Loucy (cell line): ENCODE measurements around the gene CLDN9.
A peak's percentile ranks its signal among the peaks of the same experiment; 100 is the strongest.

Experiments
- H2AFZ ChIP-seq: fragments of 200-600 bp; sonication (generic); 2 replicates; pipeline ENCODE4 v1.6.0; 2016; ENCODE audit warnings: antibody characterized with exemption, mild to moderate bottlenecking, low read length, moderate library complexity
- H3F3A ChIP-seq: fragments of 200-600 bp; 2 replicates; pipeline ENCODE4 v1.6.0; 2016; ENCODE audit warnings: antibody characterized with exemption, low read depth, mild to moderate bottlenecking
- H3K27me3 ChIP-seq: fragments of 200-600 bp; sonication (generic); 2 replicates; pipeline ENCODE4 v1.6.1; 2014; ENCODE audit warnings: low read length, mild to moderate bottlenecking; ENCODE audit not compliant: insufficient read depth, poor library complexity, severe bottlenecking
- H3K36me3 ChIP-seq: fragments of 200-600 bp; sonication (generic); 2 replicates; pipeline ENCODE4 v1.6.1; 2016; ENCODE audit warnings: low read length; ENCODE audit not compliant: insufficient read depth
- H3K4me1 ChIP-seq: fragments of 200-600 bp; sonication (generic); 2 replicates; pipeline ENCODE4 v1.5.1; 2014; ENCODE audit warnings: low read length, mild to moderate bottlenecking; ENCODE audit not compliant: insufficient read depth, poor library complexity, severe bottlenecking
- H3K4me2 ChIP-seq: fragments of 200-600 bp; sonication (generic); 2 replicates; pipeline ENCODE4 v1.6.0; 2014; ENCODE audit warnings: antibody characterized with exemption, low read length, low read depth, mild to moderate bottlenecking; ENCODE audit not compliant: poor library complexity, severe bottlenecking
- H3K4me3 ChIP-seq: fragments of 200-600 bp; sonication (generic); 2 replicates; pipeline ENCODE4 v1.5.1; 2014; ENCODE audit warnings: low read length, mild to moderate bottlenecking, mixed read lengths; ENCODE audit not compliant: poor library complexity, severe bottlenecking
- H3K79me2 ChIP-seq: fragments of 200-600 bp; sonication (generic); 2 replicates; pipeline ENCODE4 v1.6.1; 2014; ENCODE audit warnings: low read length; ENCODE audit not compliant: insufficient read depth
- H3K9ac ChIP-seq: fragments of 200-600 bp; sonication (generic); 2 replicates; pipeline ENCODE4 v1.6.0; 2014; ENCODE audit warnings: mild to moderate bottlenecking, low read depth, low read length, moderate library complexity; ENCODE audit not compliant: poor library complexity, severe bottlenecking
- H3K9me2 ChIP-seq: fragments of 200-600 bp; sonication (generic); replicated peaks from 2 replicates; pipeline ENCODE4 v1.6.1; 2016; ENCODE audit warnings: low read depth, low read length, mixed read lengths
- H3K9me3 ChIP-seq: fragments of 200-600 bp; sonication (generic); 2 replicates; pipeline ENCODE4 v1.6.1; 2014; ENCODE audit warnings: mild to moderate bottlenecking, antibody characterized with exemption, low read length, low read depth; ENCODE audit not compliant: insufficient read depth
- H4K20me1 ChIP-seq: fragments of 200-600 bp; sonication (generic); 2 replicates; pipeline ENCODE4 v1.6.0; 2014; ENCODE audit warnings: antibody characterized with exemption, low read length, mild to moderate bottlenecking; ENCODE audit not compliant: insufficient read depth, poor library complexity, severe bottlenecking
- CTCF ChIP-seq: fragments of 200-600 bp; sonication (generic); conservative IDR thresholded peaks from 2 replicates; pipeline ENCODE4 v1.5.1; 2014; ENCODE audit warnings: mild to moderate bottlenecking, antibody characterized with exemption, low read length
- EZH2phosphoT487 ChIP-seq: fragments of 200-600 bp; IDR thresholded peaks from 2 replicates; pipeline ENCODE4 v1.6.1; 2018; ENCODE audit warnings: antibody characterized with exemption, mild to moderate bottlenecking, moderate library complexity, borderline replicate concordance

Gene CLDN9

GRCh38 chr16:3021449-3022207, 8.9 kb downstream of the CLDN9 start:
- Histone ChIP-seq H3K36me3 (no peaks in the 10 kb centered on the region), H2AFZ (no peak overlapping the region), H3K4me2 (peak overlapping the region; percentile 85), H3K4me1 (peaks cover 15% of the 10 kb centered on the region), H3K27me3 (no peaks in the 10 kb centered on the region), H4K20me1 (peaks cover 12% of the 10 kb centered on the region), H3K4me3 (peak overlapping the region; percentile 75), H3K9ac (peak overlapping the region; percentile 83), H3F3A (no peaks in the 10 kb centered on the region), H3K9me2 (no peaks in the 10 kb centered on the region), H3K79me2 (peaks cover 30% of the 10 kb centered on the region), H3K9me3 (no peaks in the 10 kb centered on the region)
- TF ChIP-seq CTCF (0 out of 2 replicates have a peak, but pooled peaks have one; percentile 13), EZH2phosphoT487 (no peak)

- H2AFZ ChIP-seq: no peak overlapping the region
- TF ChIP-seq EZH2phosphoT487: no peak
- TF ChIP-seq CTCF: no peak
- H4K20me1 ChIP-seq: peaks cover 12% of the 10 kb centered on the region
- no peaks in the 10 kb centered on the region for H3F3A ChIP-seq
- H3K36me3 ChIP-seq: no peaks in the 10 kb centered on the region
- H3K27me3 ChIP-seq: no peaks in the 10 kb centered on the region
- peak overlapping the region; percentile 85 for H3K4me2 ChIP-seq
- no peaks in the 10 kb centered on the region for H3K9me3 ChIP-seq
- H3K79me2 ChIP-seq: peaks cover 30% of the 10 kb centered on the region
- peaks cover 15% of the 10 kb centered on the region for H3K4me1 ChIP-seq
- H3K9ac ChIP-seq: no peak overlapping the region
- H3K4me3 ChIP-seq: peak overlapping the region; percentile 75
- H3K9me2 ChIP-seq: no peaks in the 10 kb centered on the region
These were observed 9.5 kb downstream of the CLDN9 start for GRCh38 chr16:3022208-3022683.

- Histone ChIP-seq H3K9me2 (no peaks in the 10 kb centered on the region), H3F3A (no peaks in the 10 kb centered on the region), H3K4me2 (peak overlapping the region; percentile 85), H3K9ac (peak overlapping the region; percentile 62), H3K27me3 (no peaks in the 10 kb centered on the region), H4K20me1 (peaks cover 12% of the 10 kb centered on the region), H3K9me3 (no peaks in the 10 kb centered on the region), H2AFZ (no peak overlapping the region), H3K36me3 (no peaks in the 10 kb centered on the region), H3K4me1 (peaks cover 15% of the 10 kb centered on the region), H3K4me3 (peak overlapping the region; percentile 75), H3K79me2 (peaks cover 30% of the 10 kb centered on the region)
- TF ChIP-seq EZH2phosphoT487 (no peak), CTCF (no peak)
These were observed 10.1 kb downstream of the CLDN9 start for GRCh38 chr16:3022684-3023414.
